ENCODE data around the gene STXBP3. TPM values are rescaled to one million over a fixed set of nuclear protein-coding genes. Genes with fewer than 3 reads are reported as not detected.

STXBP3 gene
- total and polyA plus RNA-seq, 2 donors (not counting 1 experiment from before 2014, with no cell fraction given) = 13.3 to 78.1 TPM

- CTCF ChIA-PET = interaction anchor here (0.7 kb wide), 1 partner anchor 107 kb away, joined by 4 read pairs; no protein-coding TSS in a partner anchor
- POLR2A ChIA-PET = no interaction called here
- H3K9me3 Mint-ChIP-seq (ENCODE audit: insufficient read depth) = peaks cover 10% of the 10 kb centered on the region
- Histone ChIP-seq H3K4me3 (ENCODE audit: control extremely low read depth in 1 of 5, extremely low read depth in 1 of 5, insufficient read depth in 1 of 5, low read depth in 2 of 5, low read length in 4 of 5) (no peak overlapping the region), H3K9ac (ENCODE audit: low read length) (no peak overlapping the region), H3K4me1 (ENCODE audit: control insufficient read depth in 2 of 2, insufficient read depth in 2 of 2, low read length in 2 of 2) (no peaks in the 10 kb centered on the region), H3K9me3 (ENCODE audit: control extremely low read depth in 1 of 3, control insufficient read depth in 2 of 3, insufficient read depth in 1 of 3, low read length in 2 of 3) (peaks cover 0 to 16% (median 7%) of the 10 kb centered on the region in 3 donors), H2AFZ (ENCODE audit: insufficient read depth, low read depth, low read length, poor library complexity, severe bottlenecking) (no peak overlapping the region), H3K27me3 (replicated peaks in 1 of 4; ENCODE audit: control extremely low read depth in 1 of 4, control insufficient read depth in 3 of 4, insufficient read depth in 4 of 4, low read length in 3 of 4) (no peaks in the 10 kb centered on the region), H3K4me2 (replicated peaks; ENCODE audit: low read depth, low read length, poor library complexity, severe bottlenecking) (no peak overlapping the region), H3K79me2 (ENCODE audit: control insufficient read depth, insufficient read depth, low read length) (no peaks in the 10 kb centered on the region), H3K36me3 (replicated peaks in 1 of 2; ENCODE audit: control extremely low read depth in 1 of 2, control insufficient read depth in 1 of 2, extremely low read depth in 1 of 2, insufficient read depth in 2 of 2, low read length in 1 of 2) (peaks cover 7 to 45% of the 10 kb centered on the region in 2 experiments), H3K27ac (ENCODE audit: low read length in 2 of 2) (no peak overlapping the region), H4K20me1 (ENCODE audit: control insufficient read depth, insufficient read depth, low read length, poor library complexity, severe bottlenecking) (no peaks in the 10 kb centered on the region)
- H3K4me3 Mint-ChIP-seq = no peak overlapping the region
- TF ChIP-seq EZH2 (IDR thresholded peaks at IDR 0.05; ENCODE audit: borderline replicate concordance, insufficient read depth, low read depth, low read length, poor library complexity, severe bottlenecking) = no peak
- TF ChIP-seq CTCF (IDR thresholded peaks at IDR 0.05) = no peak
- no peak for ATAC-seq (ENCODE audit: low read depth)
- H3K27me3 Mint-ChIP-seq = no peaks in the 10 kb centered on the region
- intact Hi-C loops (cut with micrococcal nuclease) = no loop called here
- no CpG with 5 or more reads among the region's 1 CpG for WGBS (ENCODE audit: insufficient coverage)
- no peak for DNase-seq
- no peaks in the 10 kb centered on the region for H3K4me1 Mint-ChIP-seq
- H3K27ac Mint-ChIP-seq = no peak overlapping the region
These were observed 45.3 kb downstream of the STXBP3 start for GRCh38 chr1:108791790-108792189.

GRCh38 chr1:108792420-108792819 is 45.9 kb downstream of the STXBP3 start:
- TF ChIP-seq EZH2 (IDR thresholded peaks at IDR 0.05; ENCODE audit: borderline replicate concordance, insufficient read depth, low read depth, low read length, poor library complexity, severe bottlenecking) = no peak
- TF ChIP-seq CTCF (IDR thresholded peaks at IDR 0.05) = no peak
- H4K20me1 ChIP-seq (ENCODE audit: control insufficient read depth, insufficient read depth, low read length, poor library complexity, severe bottlenecking) = no peaks in the 10 kb centered on the region
- H3K27ac ChIP-seq (ENCODE audit: low read length in 2 of 2) = no peak overlapping the region
- H3K27me3 ChIP-seq (replicated peaks in 1 of 4; ENCODE audit: control extremely low read depth in 1 of 4, control insufficient read depth in 3 of 4, insufficient read depth in 4 of 4, low read length in 3 of 4) = no peaks in the 10 kb centered on the region
- no CpG with 5 or more reads among the region's 2 CpGs for WGBS (ENCODE audit: insufficient coverage)
- H3K9ac ChIP-seq (ENCODE audit: low read length) = no peak overlapping the region
- DNase-seq = no peak
- H3K4me1 ChIP-seq (ENCODE audit: control insufficient read depth in 2 of 2, insufficient read depth in 2 of 2, low read length in 2 of 2) = no peaks in the 10 kb centered on the region
- ChIA-PET CTCF (interaction anchor here (0.6 to 0.7 kb wide), 2 partner anchors 14 to 106 kb away, joined by 3 to 4 read pairs; no protein-coding TSS in a partner anchor), POLR2A (no interaction called here)
- H3K79me2 ChIP-seq (ENCODE audit: control insufficient read depth, insufficient read depth, low read length) = no peaks in the 10 kb centered on the region
- ATAC-seq (ENCODE audit: low read depth) = no peak
- H3K9me3 ChIP-seq (ENCODE audit: control extremely low read depth in 1 of 3, control insufficient read depth in 2 of 3, insufficient read depth in 1 of 3, low read length in 2 of 3) = peaks cover 0 to 16% (median 7%) of the 10 kb centered on the region in 3 donors
- H2AFZ ChIP-seq (ENCODE audit: insufficient read depth, low read depth, low read length, poor library complexity, severe bottlenecking) = no peak overlapping the region
- intact Hi-C loops (cut with micrococcal nuclease) = no loop called here
- H3K27me3 Mint-ChIP-seq = no peaks in the 10 kb centered on the region
- H3K36me3 ChIP-seq (replicated peaks in 1 of 2; ENCODE audit: control extremely low read depth in 1 of 2, control insufficient read depth in 1 of 2, extremely low read depth in 1 of 2, insufficient read depth in 2 of 2, low read length in 1 of 2) = peaks cover 7 to 47% of the 10 kb centered on the region in 2 experiments
- no peak overlapping the region for H3K4me3 Mint-ChIP-seq
- H3K4me1 Mint-ChIP-seq = no peaks in the 10 kb centered on the region
- H3K4me3 ChIP-seq (ENCODE audit: control extremely low read depth in 1 of 5, extremely low read depth in 1 of 5, insufficient read depth in 1 of 5, low read depth in 2 of 5, low read length in 4 of 5) = no peak overlapping the region
- no peak overlapping the region for H3K4me2 ChIP-seq (replicated peaks; ENCODE audit: low read depth, low read length, poor library complexity, severe bottlenecking)
- H3K27ac Mint-ChIP-seq = no peak overlapping the region
- peaks cover 10% of the 10 kb centered on the region for H3K9me3 Mint-ChIP-seq (ENCODE audit: insufficient read depth)

Data from B cell (primary cell).